Transverse colon (tissue), 3 donors: ENCODE data around the gene SHISAL1.

Experiments used
- CTCF ChIP-seq, 5 experiments: fragments of 200-600 bp in 3 of 5; fragments of 450-650 bp in 2 of 5; sonication (generic) in 3 of 5; IDR thresholded peaks; 1 replicate in 2 of 5; 2 replicates in 3 of 5; pipeline ENCODE4 v1.5.1; 2016 to 2017; ENCODE audit warnings: antibody characterized with exemption in 5 of 5, inconsistent platforms in 3 of 5, mild to moderate bottlenecking in 2 of 5, moderate library complexity in 1 of 5
- EP300 ChIP-seq: sonication (generic); formaldehyde crosslinking; IDR thresholded peaks from one replicate; pipeline ENCODE4 v1.6.1; 2017; ENCODE audit warnings: antibody characterized with exemption, low read depth

GRCh38 chr22:44305455-44305854 is 7.3 kb downstream of the SHISAL1 start:
- TF ChIP-seq EP300 (no peak), CTCF (IDR thresholded peaks at IDR 0.05) (no peak)
